Measurements from ENCODE around the gene GRIN3A.

The GRIN3A gene

DNA sequence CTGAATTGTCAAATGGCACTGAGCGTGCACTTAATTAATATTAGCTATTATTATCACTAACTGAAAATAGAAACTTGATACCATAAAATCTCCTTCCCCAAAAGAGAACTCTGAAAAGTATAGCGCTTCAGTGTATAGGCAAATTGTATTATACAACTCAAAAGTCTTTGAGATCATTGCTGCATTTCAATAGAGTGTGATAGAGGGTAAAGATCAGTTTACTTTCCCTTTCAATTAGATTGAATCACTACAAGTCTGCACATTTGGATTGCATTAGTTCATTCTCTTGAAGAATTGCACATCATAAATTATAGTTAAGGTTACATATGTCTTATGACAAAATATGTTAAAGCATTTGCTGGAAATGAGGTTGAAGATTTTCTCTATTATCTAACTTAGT lies 13.4 kb upstream of the GRIN3A start:
- Mint-ChIP-seq H3K36me3 (ENCODE audit: low read depth) (no peaks in the 10 kb centered on the region), H3K9me3 (no peaks in the 10 kb centered on the region), H3K27me3 (ENCODE audit: low read depth, poor library complexity) (no peaks in the 10 kb centered on the region), H3K4me3 (no peak overlapping the region), H3K27ac (no peak overlapping the region), H3K4me1 (no peaks in the 10 kb centered on the region)
- DNase-seq: no peak
- TF ChIP-seq, protein P1, sequence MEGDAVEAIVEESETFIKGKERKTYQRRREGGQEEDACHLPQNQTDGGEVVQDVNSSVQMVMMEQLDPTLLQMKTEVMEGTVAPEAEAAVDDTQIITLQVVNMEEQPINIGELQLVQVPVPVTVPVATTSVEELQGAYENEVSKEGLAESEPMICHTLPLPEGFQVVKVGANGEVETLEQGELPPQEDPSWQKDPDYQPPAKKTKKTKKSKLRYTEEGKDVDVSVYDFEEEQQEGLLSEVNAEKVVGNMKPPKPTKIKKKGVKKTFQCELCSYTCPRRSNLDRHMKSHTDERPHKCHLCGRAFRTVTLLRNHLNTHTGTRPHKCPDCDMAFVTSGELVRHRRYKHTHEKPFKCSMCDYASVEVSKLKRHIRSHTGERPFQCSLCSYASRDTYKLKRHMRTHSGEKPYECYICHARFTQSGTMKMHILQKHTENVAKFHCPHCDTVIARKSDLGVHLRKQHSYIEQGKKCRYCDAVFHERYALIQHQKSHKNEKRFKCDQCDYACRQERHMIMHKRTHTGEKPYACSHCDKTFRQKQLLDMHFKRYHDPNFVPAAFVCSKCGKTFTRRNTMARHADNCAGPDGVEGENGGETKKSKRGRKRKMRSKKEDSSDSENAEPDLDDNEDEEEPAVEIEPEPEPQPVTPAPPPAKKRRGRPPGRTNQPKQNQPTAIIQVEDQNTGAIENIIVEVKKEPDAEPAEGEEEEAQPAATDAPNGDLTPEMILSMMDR (IDR thresholded peaks at IDR 0.05): no peak

DNA sequence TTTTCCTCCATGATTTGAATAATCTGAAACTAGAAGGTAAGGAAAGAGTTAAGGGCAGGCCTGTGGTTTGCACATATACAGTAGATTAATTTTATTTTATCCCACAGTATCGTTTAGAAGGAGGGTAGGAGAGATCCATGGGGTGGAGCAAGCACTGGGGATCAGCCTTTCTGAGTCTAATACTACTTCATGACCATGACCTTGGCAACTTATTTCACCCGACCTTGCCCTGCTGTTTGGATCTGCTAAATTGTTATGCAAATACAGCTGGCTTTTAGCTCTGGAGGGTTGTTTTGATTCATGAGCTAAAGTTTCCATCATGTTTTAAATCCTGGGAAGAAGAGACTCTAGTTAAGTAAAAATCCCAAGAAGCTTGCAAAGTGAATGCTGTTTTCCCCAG lies 864 bp upstream of the GRIN3A start:
- no peak for DNase-seq
- H3K9me3 Mint-ChIP-seq: peaks cover 6% of the 10 kb centered on the region
- TF ChIP-seq, protein P1 (IDR thresholded peaks at IDR 0.05): no peak
- H3K27me3 Mint-ChIP-seq (ENCODE audit: low read depth, poor library complexity): peaks cover 81% of the 10 kb centered on the region
- no peak overlapping the region for H3K27ac Mint-ChIP-seq
- H3K36me3 Mint-ChIP-seq (ENCODE audit: low read depth): no peaks in the 10 kb centered on the region
- peak overlapping the region; percentile 92 for H3K4me3 Mint-ChIP-seq
- peaks cover 10% of the 10 kb centered on the region for H3K4me1 Mint-ChIP-seq

DNA sequence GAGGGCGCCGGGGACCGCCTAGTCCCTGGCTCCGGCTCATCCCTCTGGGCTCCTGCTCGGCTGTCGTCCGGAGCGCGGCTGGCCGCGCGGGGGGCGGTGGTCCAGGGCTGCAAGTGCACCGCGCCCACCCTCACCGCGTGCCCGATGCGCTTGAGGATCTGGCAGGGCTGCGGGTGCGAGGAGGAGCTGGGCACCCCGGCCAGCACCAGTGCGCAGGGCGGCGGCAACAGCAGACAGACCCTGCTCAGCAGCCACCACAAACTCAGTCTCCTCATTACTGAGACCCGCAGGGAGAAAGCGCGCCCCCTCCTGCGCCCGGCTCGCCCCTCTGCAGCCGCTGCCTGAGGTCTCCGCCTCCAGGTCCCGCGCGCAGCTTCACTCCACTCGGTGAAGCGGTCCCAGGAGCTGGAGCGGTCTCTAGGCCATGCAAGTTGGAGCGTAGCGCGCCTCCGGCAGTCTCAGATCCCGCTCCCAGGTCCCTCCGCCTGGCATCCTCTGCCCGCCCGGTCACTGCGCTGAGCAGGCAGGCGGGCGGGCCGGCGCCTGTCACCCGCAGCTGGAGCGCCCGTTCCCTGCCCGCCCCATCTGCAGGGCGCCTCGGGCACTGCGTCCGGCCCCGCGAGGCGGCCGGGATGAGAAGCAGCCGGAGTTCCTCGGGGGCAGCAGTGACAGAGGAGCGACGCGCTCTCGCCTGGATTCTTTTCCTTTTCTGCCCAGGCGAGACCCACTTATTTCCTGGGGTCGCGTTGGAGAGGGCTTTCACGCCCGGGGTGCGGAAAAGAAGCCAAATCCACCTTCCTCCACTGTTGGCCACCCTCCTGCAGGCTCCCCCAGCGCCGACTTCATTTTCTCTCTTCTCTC lies 512 bp downstream of the GRIN3A start:
- Mint-ChIP-seq H3K9me3 (peaks cover 6% of the 10 kb centered on the region), H3K27ac (peak overlapping the region; percentile 62), H3K4me3 (peak overlapping the region; percentile 92), H3K4me1 (peaks cover 10% of the 10 kb centered on the region), H3K27me3 (ENCODE audit: low read depth, poor library complexity) (peaks cover 95% of the 10 kb centered on the region), H3K36me3 (ENCODE audit: low read depth) (no peaks in the 10 kb centered on the region)
- TF ChIP-seq, protein P1 (IDR thresholded peaks at IDR 0.05): no peak
- DNase-seq: peak; percentile 62

DNA sequence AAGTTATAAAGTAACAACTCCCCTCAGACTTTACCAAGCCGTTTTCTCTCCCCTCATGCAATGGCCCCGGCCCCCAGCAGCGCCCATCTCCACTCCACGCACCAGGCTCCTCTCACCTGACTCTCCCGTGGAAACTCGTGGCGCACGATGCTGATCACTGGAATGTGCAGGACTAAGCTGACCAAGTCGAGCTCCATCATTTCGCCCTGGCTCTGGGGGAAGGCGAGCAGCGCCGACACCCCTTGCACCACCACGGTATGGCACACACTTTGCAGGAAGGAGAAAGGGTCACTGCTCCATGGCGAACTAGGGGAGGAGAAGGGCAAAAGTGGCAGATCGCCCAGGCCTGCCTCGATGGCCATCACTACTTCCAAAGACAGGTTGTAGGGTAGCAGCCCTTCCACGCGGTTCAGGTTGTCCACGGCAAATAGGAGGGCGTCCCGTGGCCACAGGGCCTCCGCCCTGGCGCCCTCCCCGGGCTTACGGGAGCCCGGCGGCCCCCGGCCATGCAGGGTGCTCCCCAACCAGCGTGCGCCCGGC lies 1.2 kb downstream of the GRIN3A start:
- peak; percentile 5 for DNase-seq
- H3K27me3 Mint-ChIP-seq (ENCODE audit: low read depth, poor library complexity): peaks cover 93% of the 10 kb centered on the region
- peak overlapping the region; percentile 79 for H3K4me3 Mint-ChIP-seq

DNA sequence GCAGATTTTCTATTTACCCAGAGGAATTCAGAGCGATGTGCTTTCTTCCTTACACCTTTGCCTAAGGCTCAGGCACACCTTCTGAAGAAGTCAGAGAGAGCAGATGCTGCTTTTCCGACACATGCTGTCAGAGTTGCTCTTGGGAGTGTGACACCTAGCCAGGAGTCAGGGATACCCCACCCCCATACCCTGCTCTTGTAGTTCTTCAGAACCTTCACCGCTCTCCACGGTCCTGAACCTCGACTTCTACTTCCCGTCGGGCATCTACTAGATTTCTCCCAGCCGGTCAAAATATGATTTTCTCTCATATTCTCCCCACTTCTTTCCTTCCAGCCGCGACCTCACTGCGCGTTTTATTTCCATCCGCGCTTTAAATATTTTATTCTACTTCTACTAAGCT lies 1.7 kb downstream of the GRIN3A start:
- TF ChIP-seq, protein P1 (IDR thresholded peaks at IDR 0.05): no peak
- peak overlapping the region; percentile 79 for H3K4me3 Mint-ChIP-seq
- H3K27me3 Mint-ChIP-seq (ENCODE audit: low read depth, poor library complexity): peaks cover 95% of the 10 kb centered on the region
- H3K36me3 Mint-ChIP-seq (ENCODE audit: low read depth): no peaks in the 10 kb centered on the region
- peaks cover 6% of the 10 kb centered on the region for H3K9me3 Mint-ChIP-seq
- H3K27ac Mint-ChIP-seq: no peak overlapping the region
- H3K4me1 Mint-ChIP-seq: peaks cover 10% of the 10 kb centered on the region
- DNase-seq: peak; percentile 78

More for the DNA sequence above, 1.2 kb downstream of the GRIN3A start:
- H3K9me3 Mint-ChIP-seq: peaks cover 6% of the 10 kb centered on the region
- H3K36me3 Mint-ChIP-seq (ENCODE audit: low read depth): no peaks in the 10 kb centered on the region
- H3K4me1 Mint-ChIP-seq: peaks cover 10% of the 10 kb centered on the region
- TF ChIP-seq, protein P1 (IDR thresholded peaks at IDR 0.05): no peak
- H3K27ac Mint-ChIP-seq: no peak overlapping the region
